ENCODE data around the gene PHTF2.
"Not testable (repeated sequence)": the region's sequence is repeated elsewhere in the genome, so short reads cannot be mapped to it uniquely, and the experiment has no call there.

The PHTF2 gene

DNA sequence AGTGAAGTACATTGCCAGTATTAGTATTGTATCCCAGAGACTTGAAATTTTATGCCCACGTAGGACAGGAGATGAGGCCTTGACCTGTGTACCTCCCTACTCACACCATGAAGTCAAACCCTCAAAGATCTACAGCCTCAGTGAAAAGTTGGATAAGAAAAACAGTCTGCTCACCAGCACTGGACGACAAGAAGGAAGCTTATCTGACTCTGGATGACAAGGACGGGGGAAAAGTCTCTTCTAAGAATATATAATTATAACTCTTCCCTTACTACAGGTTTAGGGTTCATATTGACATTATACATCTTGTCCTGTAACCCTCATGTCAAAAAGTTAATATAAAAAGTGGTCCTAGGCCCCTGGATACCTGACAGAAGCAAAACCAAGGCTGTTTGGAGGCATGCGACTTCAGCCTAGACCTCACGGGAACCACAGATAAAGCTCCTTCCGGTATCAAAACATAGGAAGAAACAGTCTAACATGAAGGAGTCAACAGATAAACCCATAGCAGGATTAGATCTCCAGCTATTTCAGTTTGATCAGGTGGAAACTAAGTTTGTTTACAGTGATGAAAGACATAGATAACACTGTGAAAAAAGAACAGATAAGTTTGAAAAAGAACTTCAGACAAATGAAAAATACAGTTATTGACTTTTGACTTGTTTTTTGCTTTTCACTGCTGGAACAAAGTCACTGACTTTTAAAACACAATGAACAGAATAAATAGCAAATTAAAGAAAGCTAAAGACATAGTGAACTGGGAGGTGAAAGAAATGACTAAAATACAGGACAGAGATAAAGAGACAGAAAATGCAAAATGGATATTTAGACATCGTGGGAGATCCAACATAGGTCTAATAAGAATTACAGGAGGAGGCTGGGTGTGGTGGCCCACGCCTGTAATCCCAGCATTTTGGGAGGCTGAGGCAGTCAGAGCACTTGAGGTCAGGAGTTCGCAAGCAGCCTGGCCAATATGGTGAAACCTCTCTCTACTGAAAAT, 145.9 kb downstream of the PHTF2 start:
- no peak for DNase-seq

DNA sequence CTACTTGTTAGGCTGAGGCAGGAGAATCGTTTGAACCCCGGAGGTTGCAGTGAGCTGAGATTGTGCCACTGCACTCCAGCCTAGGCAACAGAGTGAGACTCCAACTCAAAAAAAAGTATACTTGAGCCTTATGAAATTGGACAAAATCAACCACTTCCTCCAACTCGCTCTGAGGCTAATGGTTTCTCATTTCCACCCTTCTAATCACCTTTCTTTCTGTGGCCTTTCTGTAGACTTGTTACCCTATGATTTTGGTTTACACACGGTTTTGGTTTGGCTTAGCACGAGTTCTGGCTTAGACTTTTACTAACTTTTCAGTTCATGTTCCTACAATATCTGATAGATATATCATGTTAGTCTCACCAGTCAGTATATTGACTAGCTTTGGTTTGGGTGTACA, 152.0 kb downstream of the PHTF2 start:
- DNase-seq, result no peak

DNA sequence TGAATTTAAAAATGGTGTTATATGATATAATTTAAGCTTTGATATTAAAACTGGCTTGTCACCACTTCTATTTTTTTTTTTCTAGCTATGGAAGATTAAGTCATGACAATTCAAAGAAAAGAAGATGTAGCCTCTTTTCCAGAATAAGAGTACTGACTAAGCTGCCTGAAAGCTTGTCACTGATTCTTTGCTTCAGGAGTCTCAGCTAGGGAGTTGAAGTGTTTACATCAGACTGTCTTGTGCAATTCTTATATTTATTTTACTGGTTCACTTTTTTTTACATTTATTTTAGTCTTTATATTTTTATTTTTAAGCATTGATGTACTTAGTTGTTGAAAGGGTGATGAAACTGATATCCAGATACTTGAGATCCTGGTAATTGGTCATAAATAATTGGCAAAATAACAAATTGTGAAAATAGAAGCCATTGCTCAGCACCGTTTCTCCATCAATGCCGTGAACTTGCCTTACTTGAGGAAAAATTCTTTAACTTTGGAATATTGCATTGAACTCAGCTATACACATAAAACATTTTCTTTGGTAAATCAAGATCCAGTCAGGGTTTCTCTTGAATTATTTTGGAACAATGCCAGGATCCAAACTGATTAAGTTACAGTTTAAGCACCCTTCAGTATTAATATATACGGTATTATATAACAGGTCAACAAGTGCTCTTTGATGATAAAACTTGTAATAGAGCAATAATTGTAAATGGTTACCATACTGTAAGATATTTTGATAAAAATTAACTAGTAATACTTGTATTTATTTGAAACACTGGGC, 156.4 kb downstream of the PHTF2 start:
- DNase-seq, result peak; percentile 59

DNA sequence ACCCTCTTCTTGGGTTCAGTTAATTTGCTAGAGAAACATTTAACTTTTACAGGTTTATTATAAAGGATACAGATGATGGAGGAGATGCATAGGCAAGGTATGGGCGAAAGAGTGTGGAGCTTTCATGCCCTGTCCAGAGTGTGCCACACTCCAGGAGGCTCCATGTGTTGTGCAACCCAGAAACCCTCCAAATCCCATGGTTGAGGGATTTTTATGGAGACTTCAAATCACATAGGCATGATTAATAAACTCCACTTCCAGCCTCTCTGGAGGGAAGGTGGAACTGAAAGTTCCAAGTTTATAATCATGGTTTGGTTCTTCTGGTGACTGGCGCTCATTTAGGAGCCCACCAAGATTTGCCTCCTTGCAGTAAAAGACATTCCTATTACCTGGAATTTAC, 159.9 kb downstream of the PHTF2 start:
- no peak for DNase-seq

DNA sequence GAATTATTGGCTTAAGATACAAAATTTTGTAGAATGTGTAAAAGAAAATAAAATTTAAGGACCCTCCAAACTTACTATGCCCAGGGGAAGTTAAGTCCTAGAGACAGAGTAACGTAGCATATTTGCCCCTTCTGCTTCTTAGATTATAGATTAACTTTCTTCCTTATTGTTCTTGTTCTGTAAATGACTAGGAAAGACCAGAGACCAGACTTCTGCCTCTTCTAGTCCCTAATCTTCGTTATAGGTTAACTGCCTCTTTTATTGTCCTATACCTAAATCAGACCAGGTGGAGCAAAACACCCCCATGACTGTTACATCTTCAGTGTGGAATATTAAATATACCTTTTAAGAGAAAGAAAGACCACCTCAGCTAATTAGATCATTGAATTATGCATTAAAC, 160.5 kb downstream of the PHTF2 start:
- no peak for DNase-seq

DNA sequence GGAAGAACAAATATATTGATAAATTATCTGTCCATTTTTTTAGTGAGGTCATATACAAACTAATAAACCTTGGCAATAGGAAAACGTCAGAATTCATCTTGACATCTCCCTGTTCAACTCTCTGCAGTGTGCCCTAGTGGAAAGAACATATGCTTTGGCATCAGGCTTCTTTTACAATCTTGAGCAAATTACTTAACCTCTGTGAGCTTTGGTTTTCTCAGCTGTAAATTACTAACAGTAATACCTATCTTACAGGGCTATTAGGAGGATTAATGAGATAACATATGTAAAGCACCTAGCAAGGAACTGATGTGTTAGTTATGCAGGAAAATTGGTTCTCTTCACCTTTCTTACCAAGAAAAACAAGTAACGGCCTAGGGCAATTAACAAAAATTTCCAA, 161.8 kb downstream of the PHTF2 start:
- no peak for DNase-seq

DNA sequence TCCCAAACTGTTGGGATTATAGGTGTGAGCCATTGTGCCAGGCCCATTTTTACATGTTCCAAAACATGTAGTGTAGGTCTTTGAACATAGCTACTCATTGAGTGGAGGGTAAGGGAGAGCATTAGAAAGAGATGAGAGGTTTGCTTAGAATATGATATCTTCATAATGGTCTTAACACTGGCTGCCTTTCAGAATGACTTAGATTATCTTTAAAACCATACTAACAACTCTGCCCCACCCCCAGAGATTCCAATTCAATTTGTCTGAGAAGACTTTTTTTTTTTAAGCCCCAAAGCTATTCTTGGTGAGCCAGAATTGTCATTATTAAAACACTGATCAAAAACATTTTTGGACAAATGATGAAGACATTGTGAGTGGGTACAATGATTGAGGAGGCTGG, 168.9 kb downstream of the PHTF2 start:
- DNase-seq, result no peak

DNA sequence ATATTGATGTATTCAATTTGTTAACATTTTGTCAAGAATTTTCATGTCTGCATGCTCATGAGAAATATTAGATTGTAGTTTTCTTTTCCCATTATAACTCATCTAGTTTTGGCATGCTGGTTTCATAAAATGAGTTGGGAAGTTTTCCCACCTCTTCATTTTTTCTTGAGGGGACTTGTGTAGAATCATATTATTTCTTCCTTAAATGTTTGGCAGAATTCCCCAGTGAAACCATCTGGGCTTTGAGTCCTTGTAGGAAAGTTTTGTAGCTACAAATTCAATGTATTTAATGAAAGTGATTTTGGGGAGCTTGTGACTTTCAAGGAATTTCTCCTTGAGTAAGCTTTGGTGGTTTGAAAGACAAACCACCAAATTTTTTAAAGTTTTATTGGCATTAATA, 173.2 kb downstream of the PHTF2 start:
- no peak for DNase-seq

DNA sequence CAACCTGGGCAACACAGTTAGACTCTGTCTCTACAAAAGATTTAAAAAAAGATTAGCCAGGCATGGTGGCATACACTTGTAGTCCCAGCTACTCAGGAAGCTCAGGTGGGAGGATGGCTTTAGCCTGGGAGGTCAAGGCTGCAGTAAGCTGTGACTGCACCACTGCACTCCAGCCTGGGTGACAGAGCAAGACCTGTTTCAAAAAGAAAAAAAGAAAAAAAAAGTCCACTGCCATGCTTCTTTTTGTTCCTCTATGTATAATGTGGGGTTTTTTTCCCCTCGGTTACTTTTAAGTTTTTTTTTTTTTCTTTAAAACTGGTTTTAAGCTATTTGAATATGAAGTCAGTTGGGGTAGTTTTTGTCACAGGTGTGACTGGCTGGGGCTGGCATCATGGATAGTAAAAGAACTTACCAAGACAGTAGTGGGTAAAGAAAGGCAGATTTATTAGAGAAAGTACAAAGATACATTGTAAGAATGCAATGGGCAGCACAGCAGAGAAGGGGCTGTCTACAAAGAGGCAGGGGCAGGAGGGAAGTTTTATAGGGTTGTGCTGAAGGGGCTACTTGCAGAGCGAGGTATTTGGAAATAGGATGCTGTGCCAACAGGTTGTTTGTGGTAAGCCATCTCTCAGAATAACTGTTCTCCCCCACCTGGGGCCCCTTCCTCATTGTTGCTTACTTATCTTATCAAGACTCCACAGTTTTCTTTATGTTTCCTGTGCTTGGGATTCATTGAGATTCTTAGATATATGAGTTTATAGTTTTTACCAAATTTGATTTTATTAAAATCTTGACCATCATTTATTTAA, 177.3 kb downstream of the PHTF2 start:
- DNase-seq, result no peak

DNA sequence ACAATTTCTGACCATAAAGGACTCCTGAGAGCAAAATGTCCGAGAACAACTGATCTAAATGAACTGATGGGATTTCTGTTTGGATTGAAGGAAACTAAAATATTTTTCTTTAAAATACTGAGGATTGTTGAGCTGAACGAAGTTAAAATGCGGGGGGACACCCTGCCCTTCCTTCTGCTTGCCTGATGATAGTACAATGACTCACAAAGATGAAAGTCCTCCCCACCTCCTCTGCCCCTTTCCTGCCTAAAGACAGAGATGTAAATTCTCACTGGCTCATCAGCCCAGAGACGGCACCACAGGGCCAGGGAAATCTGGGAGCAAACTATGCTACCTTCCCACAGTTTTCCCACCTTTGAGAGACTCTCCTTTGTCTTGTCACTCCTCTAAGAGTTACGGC, 180.6 kb downstream of the PHTF2 start:
- DNase-seq, result no peak

DNA sequence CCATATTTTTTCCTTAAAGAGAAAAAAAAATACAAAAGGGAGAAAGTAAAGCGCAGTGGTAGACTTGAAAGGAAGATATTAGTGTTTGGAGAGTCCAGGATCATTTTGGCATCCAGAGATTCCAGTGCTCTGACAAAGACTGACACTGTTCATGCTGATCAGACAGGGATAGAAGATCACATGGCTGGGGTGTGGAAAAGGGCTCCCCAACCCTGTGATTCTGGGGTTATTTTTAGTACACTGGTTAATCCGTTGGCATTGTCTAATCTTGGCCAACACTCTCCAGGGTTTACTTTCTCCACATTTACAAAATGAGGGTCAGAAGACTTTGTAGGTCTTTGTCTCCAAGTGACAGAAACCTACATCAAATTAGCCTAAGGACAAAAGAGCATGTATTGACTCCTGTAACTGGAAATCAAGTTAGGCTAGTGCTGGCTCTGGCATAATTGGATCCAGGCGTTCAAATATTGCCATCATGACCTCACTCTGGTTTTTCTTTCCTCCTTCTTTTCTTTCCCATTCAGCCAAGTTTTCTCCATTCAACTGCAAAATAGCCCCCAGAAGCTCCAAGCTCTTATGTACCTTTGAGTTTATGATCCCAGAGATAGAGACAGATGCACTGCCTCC, 181.6 kb downstream of the PHTF2 start:
- DNase-seq, result no peak

DNA sequence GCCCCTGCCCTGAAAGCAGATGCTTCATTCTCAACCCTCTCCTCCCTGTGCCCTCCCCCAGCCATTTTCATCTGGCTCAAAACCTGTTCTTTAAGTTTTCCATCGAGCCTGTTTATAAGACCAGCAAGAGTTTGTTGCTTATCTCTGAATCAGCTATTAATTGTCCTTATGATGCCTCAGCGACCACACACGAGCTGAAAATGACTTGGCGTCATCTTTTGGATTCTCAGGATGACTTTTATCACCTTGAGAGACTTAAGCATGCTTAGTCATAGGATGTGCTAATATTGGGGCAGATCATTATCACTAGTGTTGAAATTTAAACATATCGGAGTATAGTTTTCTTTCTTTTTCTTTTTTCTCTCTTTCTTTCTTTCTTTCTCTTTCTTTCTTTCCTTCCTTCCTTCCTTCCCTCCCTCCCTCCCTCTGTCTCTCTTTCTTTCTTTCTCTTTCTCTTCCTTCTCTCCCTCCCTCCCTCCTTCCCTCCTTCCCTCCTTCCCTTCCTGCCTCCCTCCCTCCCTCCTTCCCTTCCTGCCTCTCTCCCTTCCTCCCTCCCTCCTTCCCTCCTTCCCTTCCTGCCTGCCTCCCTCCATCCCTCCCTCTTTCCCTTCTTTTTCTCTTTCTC, 184.5 kb downstream of the PHTF2 start:
- DNase-seq, result no peak

DNA sequence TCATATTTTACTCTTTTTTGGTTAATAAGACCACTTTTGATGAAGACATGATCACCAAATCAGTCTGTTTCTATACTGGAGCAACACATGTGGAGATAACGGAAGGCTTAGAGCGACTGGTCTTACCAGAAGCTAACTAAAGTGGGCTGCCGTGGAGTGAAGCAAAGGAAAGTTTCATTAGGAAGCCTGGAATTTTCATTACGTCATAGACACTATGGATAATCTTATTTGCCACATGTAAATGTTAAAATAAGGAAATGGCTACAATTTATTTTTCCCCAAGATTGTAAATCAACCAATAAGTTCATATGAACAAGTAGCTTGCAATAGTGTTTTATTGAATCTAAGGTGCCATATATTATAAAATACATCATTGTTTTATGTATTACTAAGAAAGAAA, 185.4 kb downstream of the PHTF2 start:
- DNase-seq, result no peak

DNA sequence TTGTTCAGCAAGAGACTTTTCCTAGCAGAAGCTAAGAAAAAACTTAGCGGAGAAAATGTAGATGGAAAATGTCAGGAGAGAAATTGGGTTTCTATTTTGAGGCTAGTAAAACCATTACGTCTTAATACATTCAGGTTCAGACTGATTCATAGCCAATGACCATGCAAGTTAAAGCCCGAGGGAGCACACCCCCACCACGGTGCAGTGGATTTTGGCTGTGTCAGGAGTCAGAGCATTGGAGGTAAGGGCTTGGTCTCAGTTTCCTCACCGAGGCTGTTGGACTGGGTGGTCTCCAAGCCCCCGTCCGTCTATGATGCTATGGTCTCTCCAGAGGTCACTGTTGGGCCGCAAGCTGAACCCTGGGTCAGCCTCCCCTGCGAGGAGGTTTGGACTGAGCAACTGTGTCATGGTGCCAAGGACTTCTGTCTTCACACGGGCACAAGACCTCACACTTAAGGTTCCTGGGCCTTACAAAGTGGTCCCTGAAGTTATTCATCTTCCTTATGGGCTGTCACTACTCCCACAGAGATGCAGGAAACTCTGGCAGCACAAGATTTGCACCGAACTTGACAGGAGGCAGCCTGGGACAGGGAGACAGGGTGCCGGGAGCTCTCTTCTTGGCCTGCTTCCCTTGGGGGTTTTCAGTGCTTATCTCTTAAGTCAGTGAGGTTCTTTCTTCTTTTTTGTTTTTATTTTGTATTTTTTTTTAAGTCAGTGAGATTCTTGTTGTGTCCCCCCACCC, 186.8 kb downstream of the PHTF2 start:
- no peak for DNase-seq

DNA sequence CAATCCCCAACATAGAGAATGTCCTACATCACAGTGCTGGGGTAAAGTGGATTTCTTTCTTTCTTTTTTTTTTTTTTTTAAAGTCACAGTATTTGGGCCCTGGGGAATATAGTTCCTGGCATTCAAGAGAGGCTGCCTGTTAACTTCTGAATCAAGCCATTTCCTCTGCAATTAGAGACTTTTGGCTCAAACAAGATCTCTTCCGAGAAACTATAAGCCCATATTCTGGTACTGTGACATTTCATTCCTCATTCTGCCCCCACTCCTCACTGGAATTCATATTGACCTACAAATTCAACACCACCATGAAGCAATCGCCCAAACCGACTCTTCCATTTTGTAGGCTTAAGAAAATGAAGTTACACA, 187.4 kb downstream of the PHTF2 start:
- no peak for DNase-seq

DNA sequence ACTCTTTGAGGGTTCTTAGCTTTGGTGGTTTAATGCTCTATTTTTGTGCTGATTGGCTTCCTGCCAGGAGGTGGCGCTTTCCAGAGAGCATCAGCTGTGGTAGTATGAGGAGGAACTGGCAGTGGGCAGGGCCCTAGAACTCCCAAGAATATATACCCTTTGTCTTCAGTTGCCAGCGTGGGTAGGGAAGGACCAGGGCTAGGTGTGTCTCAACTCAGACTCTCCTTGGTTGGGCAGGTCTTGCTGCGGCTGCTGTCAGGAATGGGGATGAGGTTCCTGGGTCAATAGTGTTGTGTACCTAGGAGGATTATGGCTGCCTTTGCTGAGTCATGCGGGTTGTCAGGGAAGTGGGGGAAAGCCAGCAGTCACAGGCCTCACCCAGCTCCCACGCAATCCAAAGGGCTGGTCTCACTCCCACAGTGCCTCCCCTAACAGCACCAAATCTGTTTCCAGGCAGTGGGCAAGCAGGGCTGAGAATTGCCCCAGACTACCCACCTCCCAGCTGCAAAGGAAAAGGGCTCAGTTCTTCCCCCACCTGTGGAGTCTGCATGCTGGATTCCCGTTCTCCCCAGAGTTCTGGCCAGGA, 191.5 kb downstream of the PHTF2 start:
- DNase-seq, result no peak

DNA sequence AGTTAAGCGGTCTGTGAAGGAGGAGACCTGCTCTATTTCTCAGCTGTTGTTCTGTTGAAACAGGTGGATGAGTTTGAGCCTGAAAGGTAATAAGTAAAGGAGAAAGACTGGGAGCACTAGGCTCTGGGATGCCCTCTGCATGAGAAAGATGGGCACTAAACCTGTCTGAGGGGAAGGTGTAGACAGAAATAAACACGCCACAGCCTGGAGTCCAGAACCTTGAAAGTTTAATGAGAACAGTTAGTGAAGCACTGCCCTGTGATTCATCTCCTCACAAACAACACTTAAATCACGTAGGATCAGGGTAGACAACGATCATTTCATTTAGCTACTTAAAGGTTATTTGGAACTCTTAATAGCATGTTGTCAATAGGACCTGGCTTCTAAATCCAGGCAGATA, 193.1 kb downstream of the PHTF2 start:
- DNase-seq, result no peak

DNA sequence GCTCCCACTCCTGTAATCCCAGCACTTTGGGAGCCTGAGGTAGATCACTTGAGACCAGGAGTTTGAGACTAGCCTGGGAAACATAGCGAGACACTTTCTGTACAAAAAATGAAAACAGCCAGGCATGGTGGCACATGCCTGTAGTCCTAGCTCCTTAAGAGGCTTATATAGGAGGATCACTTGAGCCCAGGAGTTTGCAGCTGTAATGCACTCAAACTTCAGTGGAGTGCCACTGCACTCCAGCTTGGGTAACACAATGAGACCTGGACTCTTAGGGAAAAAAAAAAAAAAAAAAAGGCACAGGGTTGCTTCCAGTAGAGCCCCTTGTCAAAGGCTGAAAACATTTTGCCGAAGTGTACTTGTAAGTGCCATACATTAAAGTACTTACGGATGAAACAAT, 195.3 kb downstream of the PHTF2 start:
- DNase-seq, result no peak

DNA sequence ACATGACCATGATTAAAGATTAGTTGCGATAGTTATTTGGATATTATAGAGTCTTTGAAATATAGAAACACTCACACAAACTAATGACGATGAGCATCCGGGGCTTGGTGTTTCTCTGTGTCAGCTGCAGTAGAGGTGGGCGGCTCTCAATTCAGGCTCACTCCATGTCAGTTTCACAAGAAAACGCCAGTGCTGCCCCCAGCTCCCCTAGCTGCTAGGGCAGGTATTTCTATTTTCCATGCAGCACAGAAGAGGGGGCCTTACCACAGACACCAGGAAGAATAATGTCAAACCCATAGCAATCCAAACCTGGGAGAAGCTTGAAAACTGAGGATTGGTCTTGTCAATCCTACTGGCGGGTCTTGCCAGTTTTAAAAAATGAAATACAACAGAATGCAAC, 197.1 kb downstream of the PHTF2 start:
- no peak for DNase-seq

DNA sequence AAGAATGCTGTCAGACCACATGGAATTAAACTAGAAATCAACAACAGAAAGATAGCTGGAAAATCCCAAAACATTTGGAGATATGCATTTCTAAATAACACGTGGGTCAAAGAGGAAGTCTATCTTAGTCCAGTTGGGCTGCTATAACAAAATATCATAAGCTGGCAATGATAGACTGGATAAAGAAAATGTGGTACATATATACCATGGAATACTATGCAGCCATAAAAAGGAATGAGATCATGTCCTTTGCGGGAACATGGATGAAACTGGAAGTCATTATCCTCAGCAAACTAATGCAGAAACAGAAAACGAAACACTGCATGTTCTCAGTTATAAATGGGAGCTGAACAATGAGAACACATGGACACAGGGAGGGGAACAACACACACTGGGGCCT, 200.6 kb downstream of the PHTF2 start:
- not testable (repeated sequence) for DNase-seq

DNA sequence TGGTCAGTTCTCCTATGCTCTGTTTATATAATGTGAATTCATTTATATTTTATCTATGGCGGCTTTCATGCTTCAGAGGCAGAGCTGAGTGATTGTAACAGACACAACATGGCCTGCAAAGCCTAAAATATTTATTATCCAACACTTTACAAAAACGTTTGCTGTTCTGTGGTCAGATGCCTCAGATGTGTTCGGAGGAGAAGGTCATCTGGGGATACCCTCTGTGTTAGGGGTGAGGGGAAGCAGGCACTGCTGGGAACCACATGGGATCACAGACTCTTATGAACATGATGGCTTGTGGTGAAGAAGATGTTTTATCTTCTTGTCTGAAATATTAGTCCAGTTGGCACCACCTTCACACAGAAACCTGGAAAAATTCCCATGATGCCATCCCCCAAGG, 203.4 kb downstream of the PHTF2 start:
- no peak for DNase-seq

Data from NCI-H1105 treated with DMSO at 0.1 percent for 48 hours (cell line).